Breast epithelium (tissue), 4 donors: ENCODE measurements around the gene CENPQ. TPM values are rescaled to one million over a fixed set of nuclear protein-coding genes. Genes with fewer than 3 reads are reported as not detected.
A peak's percentile ranks its signal among the peaks of the same experiment; 100 is the strongest.

Experiments
- DNase-seq, 2 donors: peaks; one replicate each; pipeline ENCODE4 v3.0.0-alpha.2; 2019; ENCODE audit warnings: low spot score in 2 of 2
- H3K27ac ChIP-seq, 2 donors: fragments of 200-600 bp; sonication (generic) in 1 of 2; one replicate each; pipeline ENCODE4 v1.5.1; 2016 to 2019; ENCODE audit warnings: mild to moderate bottlenecking in 1 of 2
- H3K27me3 ChIP-seq, 2 donors: fragments of 200-600 bp; sonication (generic) in 1 of 2; one replicate each; pipeline versions ENCODE4 v1.5.1 to v1.6.0; 2017 to 2019; ENCODE audit warnings: control low read depth in 1 of 2, mild to moderate bottlenecking in 1 of 2
- H3K36me3 ChIP-seq: fragments of 200-600 bp; one replicate; pipeline ENCODE4 v1.5.1; 2019
- H3K4me1 ChIP-seq, 2 donors: fragments of 200-600 bp; sonication (generic); one replicate each; pipeline ENCODE4 v1.5.1; 2016 to 2019; ENCODE audit warnings: control low read depth in 1 of 2
- H3K4me3 ChIP-seq, 3 donors: fragments of 200-600 bp; sonication (generic); 1 replicate in 2 of 3; 2 replicates in 1 of 3; pipeline ENCODE4 v1.5.1; 2016 to 2019; ENCODE audit warnings: mild to moderate bottlenecking in 3 of 3, moderate library complexity in 2 of 3
- H3K9me3 ChIP-seq, 2 donors: fragments of 200-600 bp; sonication (generic) in 1 of 2; one replicate each; pipeline ENCODE4 v1.5.1; 2016 to 2019; ENCODE audit warnings: control low read depth in 1 of 2
- CTCF ChIP-seq, 3 donors: fragments of 450-650 bp; IDR thresholded peaks; one replicate each; pipeline ENCODE4 v1.5.1; 2016 to 2017; ENCODE audit warnings: antibody characterized with exemption in 3 of 3, mild to moderate bottlenecking in 3 of 3, moderate library complexity in 3 of 3
- POLR2A ChIP-seq: fragments of 450-650 bp; IDR thresholded peaks from one replicate; pipeline ENCODE4 v1.6.1; 2016; ENCODE audit warnings: antibody characterized with exemption, mild to moderate bottlenecking, moderate library complexity
- POLR2AphosphoS5 ChIP-seq, 3 donors: sonication (generic); formaldehyde crosslinking; IDR thresholded peaks; one replicate each; pipeline ENCODE4 v1.6.1; 2017; ENCODE audit warnings: antibody characterized with exemption in 3 of 3
- intact Hi-C: fragments of 100-400 bp; cut with DNase I; formaldehyde crosslinking; loops from one replicate; pipeline ENCODE4 v1.15.1; 2023; ENCODE audit warnings: low total_unique reads
- total RNA-seq, 3 donors: library from RNA; depleted of rRNA; stranded (reverse); fragments of >200 nt; gene quantifications; one replicate each; pipeline ENCODE4 v1.1.0, GENCODE V29; 2016

CENPQ gene
- 1 to 10 TPM; 2.9 to 9.7 (median 6.4) TPM for total RNA-seq

- intact Hi-C loops, result no loop called here
- Histone ChIP-seq H3K27me3 (no peaks in the 10 kb centered on the region), H3K27ac (peak within 1 kb of the TSS; percentile 95 to 96), H3K9me3 (no peaks in the 10 kb centered on the region), H3K4me3 (peak within 1 kb of the TSS; percentile 75 to 89 (median 86)), H3K4me1 (peaks cover 0 to 13% of the 10 kb centered on the region in 2 donors), H3K36me3 (no peaks in the 10 kb centered on the region)
- peak; percentile 86 to 96 for DNase-seq
- peak; percentile 85 to 96 (median 91) for TF ChIP-seq POLR2AphosphoS5 (IDR thresholded peaks at IDR 0.05)
- TF ChIP-seq CTCF (IDR thresholded peaks at IDR 0.05), result no peak
- peak; percentile 44 for TF ChIP-seq POLR2A
Observed at GRCh38 chr6:49462927-49463611, at the start of gene CENPQ, which contains the start of gene MMUT. CENPQ (plus strand) TSS chr6:49463370; CDS start chr6:49470177, 6,807 bp downstream. MMUT (minus strand) TSS chr6:49463253; CDS start chr6:49459466, 3,787 bp downstream.

- intact Hi-C loops, result no loop called here
- H3K27ac ChIP-seq, result no peak overlapping the region
- no peak for TF ChIP-seq POLR2AphosphoS5 (IDR thresholded peaks at IDR 0.05)
Observed at GRCh38 chr6:49415358-49415757, 47.8 kb upstream of the CENPQ start.

GRCh38 chr6:49416195-49416594 is 47.0 kb upstream of the CENPQ start:
- Histone ChIP-seq H3K4me1 (no peaks in the 10 kb centered on the region), H3K4me3 (no peak overlapping the region), H3K27me3 (no peaks in the 10 kb centered on the region), H3K36me3 (no peaks in the 10 kb centered on the region), H3K27ac (no peak overlapping the region), H3K9me3 (no peaks in the 10 kb centered on the region)
- TF ChIP-seq POLR2AphosphoS5 (IDR thresholded peaks at IDR 0.05), result no peak
- TF ChIP-seq CTCF (IDR thresholded peaks at IDR 0.05), result no peak
- TF ChIP-seq POLR2A, result no peak
- DNase-seq, result no peak
- intact Hi-C loops, result no loop called here

More at GRCh38 chr6:49415358-49415757, 47.8 kb upstream of the CENPQ start:
- DNase-seq, result no peak
- Histone ChIP-seq H3K9me3 (no peaks in the 10 kb centered on the region), H3K27me3 (no peaks in the 10 kb centered on the region), H3K4me3 (no peak overlapping the region), H3K36me3 (no peaks in the 10 kb centered on the region), H3K4me1 (no peaks in the 10 kb centered on the region)

GRCh38 chr6:49423817-49424216 is 39.4 kb upstream of the CENPQ start:
- intact Hi-C loops, result no loop called here
- H3K4me1 ChIP-seq, result no peaks in the 10 kb centered on the region
- no peak for DNase-seq

GRCh38 chr6:49430187-49430586 is 33.0 kb upstream of the CENPQ start:
- TF ChIP-seq POLR2AphosphoS5 (IDR thresholded peaks at IDR 0.05), result no peak
- TF ChIP-seq POLR2A, result no peak
- TF ChIP-seq CTCF (IDR thresholded peaks at IDR 0.05), result no peak
- Histone ChIP-seq H3K9me3 (no peaks in the 10 kb centered on the region), H3K27ac (no peak overlapping the region), H3K4me1 (no peaks in the 10 kb centered on the region), H3K27me3 (no peaks in the 10 kb centered on the region), H3K4me3 (no peak overlapping the region), H3K36me3 (no peaks in the 10 kb centered on the region)
- no peak for DNase-seq
- intact Hi-C loops, result no loop called here

More at GRCh38 chr6:49423817-49424216, 39.4 kb upstream of the CENPQ start:
- Histone ChIP-seq H3K27me3 (no peaks in the 10 kb centered on the region), H3K4me3 (no peak overlapping the region), H3K9me3 (no peaks in the 10 kb centered on the region), H3K36me3 (no peaks in the 10 kb centered on the region), H3K27ac (no peak overlapping the region)
- TF ChIP-seq POLR2AphosphoS5 (IDR thresholded peaks at IDR 0.05) (no peak), POLR2A (no peak), CTCF (IDR thresholded peaks at IDR 0.05) (no peak)
